NCI-H2081 treated with DMSO at 0.1 percent for 48 hours (cell line): ENCODE results near the gene CHML.
A peak's percentile ranks its signal among the peaks of the same experiment; 100 is the strongest.
"Not testable (repeated sequence)": the region's sequence is repeated elsewhere in the genome, so short reads cannot be mapped to it uniquely, and the experiment has no call there.

ENCODE experiments used
- DNase-seq: peaks from one replicate; lab custom pipeline; 2025; lab: John Stamatoyannopoulos, UW

CHML gene

GRCh38 chr1:241640149-241640866 is at the start of gene CHML, which contains the start of gene OPN3:
CHML (minus strand) TSS chr1:241640369; CDS start chr1:241635766, 4,603 bp downstream.
OPN3 (minus strand) TSS chr1:241640369; CDS start chr1:241640254, 115 bp downstream.
- DNase-seq: peak; percentile 86

GRCh38 chr1:241688940-241689368 is 48.8 kb upstream of the CHML start:
- no peak for DNase-seq

- no peak for DNase-seq
These were observed 43.9 kb upstream of the CHML start for GRCh38 chr1:241684108-241684507.

- no peak for DNase-seq
These were observed 42.8 kb upstream of the CHML start for GRCh38 chr1:241682921-241683320.

GRCh38 chr1:241681861-241682448 is 41.8 kb upstream of the CHML start:
- not testable (repeated sequence) for DNase-seq

GRCh38 chr1:241679961-241680360 is 39.8 kb upstream of the CHML start:
- no peak for DNase-seq

- no peak for DNase-seq
These were observed 39.2 kb upstream of the CHML start for GRCh38 chr1:241679404-241679803.

- no peak for DNase-seq
These were observed 38.4 kb upstream of the CHML start for GRCh38 chr1:241678536-241678935.

- DNase-seq: no peak
These were observed 37.0 kb upstream of the CHML start for GRCh38 chr1:241677201-241677600.

GRCh38 chr1:241675983-241676382 is 35.8 kb upstream of the CHML start:
- DNase-seq: no peak

- DNase-seq: no peak
These were observed 34.7 kb upstream of the CHML start for GRCh38 chr1:241674805-241675384.

- DNase-seq: no peak
These were observed 32.1 kb upstream of the CHML start for GRCh38 chr1:241672301-241672700.

GRCh38 chr1:241666419-241666818 is 26.2 kb upstream of the CHML start:
- no peak for DNase-seq

- no peak for DNase-seq
These were observed 20.3 kb upstream of the CHML start for GRCh38 chr1:241660424-241660972.

- not testable (repeated sequence) for DNase-seq
These were observed 18.8 kb upstream of the CHML start for GRCh38 chr1:241659016-241659415.

GRCh38 chr1:241658081-241658793 is 18.1 kb upstream of the CHML start:
- no peak for DNase-seq

GRCh38 chr1:241654641-241655040 is 14.5 kb upstream of the CHML start:
- DNase-seq: no peak

- DNase-seq: no peak
These were observed 13.8 kb upstream of the CHML start for GRCh38 chr1:241654019-241654418.

GRCh38 chr1:241652012-241652411 is 11.8 kb upstream of the CHML start, which contains the start of gene WDR64:
WDR64 (plus strand) TSS chr1:241652281; CDS start chr1:241652485, 204 bp downstream.
- DNase-seq: no peak

GRCh38 chr1:241648159-241648558 is 8.0 kb upstream of the CHML start:
- DNase-seq: no peak

- DNase-seq: no peak
These were observed 7.5 kb upstream of the CHML start for GRCh38 chr1:241647658-241648057.

GRCh38 chr1:241646201-241646600 is 6.0 kb upstream of the CHML start:
- DNase-seq: no peak
